HL-60 (cell line): ENCODE measurements around the gene SUPT6H.

Source experiments
- CTCF ChIP-seq: IDR thresholded peaks from one replicate; pipeline ENCODE4 v1.5.1; 2011; ENCODE audit warnings: low read length, control low read depth, inconsistent platforms; ENCODE audit not compliant: insufficient read depth
- POLR2AphosphoS5 ChIP-seq: IDR thresholded peaks from 2 replicates; pipeline ENCODE4 v1.6.1; 2012; ENCODE audit warnings: low read depth

GRCh38 chr17:28675490-28675889 lies 13.5 kb downstream of the SUPT6H start:
- TF ChIP-seq CTCF: no peak
- TF ChIP-seq POLR2AphosphoS5: no peak
